Stimulated activated naive B cell treated with anti-CD40 and anti-IgM and Interleukin-4, amounts not matched to agents 10 μg/mL and 1 μg/mL and 100 μg/mL, for 72 hours (primary cell): ENCODE data around the gene ATP1B1.

Experiments
- ATAC-seq, 2 donors: fragments of 150-1000 bp; cut with Tn5 transposase; replicated peaks; 2 replicates each; pipeline ENCODE4 v1.10.0; 2021; ENCODE audit warnings: moderate library complexity in 1 of 2
- DNase-seq: peaks from one replicate; pipeline ENCODE4 v3.0.0; 2021
- H3K27ac Mint-ChIP-seq: one replicate; pipeline ENCODE4 v1.8.0; 2022; ENCODE audit warnings: mild to moderate bottlenecking, mixed read lengths
- H3K27me3 Mint-ChIP-seq, 2 donors: one replicate each; pipeline ENCODE4 v1.8.0; 2022; ENCODE audit warnings: mixed read lengths in 2 of 2
- H3K36me3 Mint-ChIP-seq, 2 donors: one replicate each; pipeline ENCODE4 v1.8.0; 2022; ENCODE audit warnings: mixed read lengths in 2 of 2, mild to moderate bottlenecking in 1 of 2
- H3K4me1 Mint-ChIP-seq, 2 donors: one replicate each; pipeline ENCODE4 v1.8.0; 2022; ENCODE audit warnings: mixed read lengths in 2 of 2, mild to moderate bottlenecking in 1 of 2
- H3K4me3 Mint-ChIP-seq, 2 donors: one replicate each; pipeline ENCODE4 v1.8.0; 2022; ENCODE audit warnings: mild to moderate bottlenecking in 2 of 2, mixed read lengths in 2 of 2, moderate library complexity in 1 of 2
- H3K9me3 Mint-ChIP-seq, 2 donors: one replicate each; pipeline ENCODE4 v1.8.0; 2022; ENCODE audit warnings: mixed read lengths in 2 of 2, mild to moderate bottlenecking in 1 of 2

ATP1B1 gene

DNA sequence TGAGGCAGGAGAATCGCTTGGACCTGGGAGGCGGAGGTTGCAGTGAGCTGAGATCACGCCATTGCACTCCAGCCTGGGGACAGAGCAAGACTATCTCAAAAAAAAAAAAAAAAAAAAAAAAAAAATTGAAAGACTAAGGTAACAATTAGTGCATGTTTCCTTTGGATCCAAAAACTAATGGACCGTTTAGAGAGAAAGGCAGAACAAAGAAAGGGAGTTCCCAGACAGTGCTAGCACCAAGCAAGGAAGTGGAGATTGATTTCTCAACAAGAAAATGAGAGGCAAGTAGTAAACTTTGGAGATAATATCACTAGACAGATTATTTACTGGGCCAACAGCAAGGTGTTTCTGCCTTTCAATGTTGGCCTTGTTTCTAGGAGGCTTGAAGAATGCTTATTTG, 24.2 kb downstream of the ATP1B1 start:
- H3K4me3 Mint-ChIP-seq: no peak overlapping the region
- H3K27ac Mint-ChIP-seq: no peak overlapping the region
- peaks cover 0 to 8% of the 10 kb centered on the region in 2 donors for H3K4me1 Mint-ChIP-seq
- no peak for ATAC-seq
- H3K36me3 Mint-ChIP-seq: peaks cover 1 to 4% of the 10 kb centered on the region in 2 donors
- no peaks in the 10 kb centered on the region for H3K9me3 Mint-ChIP-seq
- DNase-seq: no peak
- no peaks in the 10 kb centered on the region for H3K27me3 Mint-ChIP-seq

DNA sequence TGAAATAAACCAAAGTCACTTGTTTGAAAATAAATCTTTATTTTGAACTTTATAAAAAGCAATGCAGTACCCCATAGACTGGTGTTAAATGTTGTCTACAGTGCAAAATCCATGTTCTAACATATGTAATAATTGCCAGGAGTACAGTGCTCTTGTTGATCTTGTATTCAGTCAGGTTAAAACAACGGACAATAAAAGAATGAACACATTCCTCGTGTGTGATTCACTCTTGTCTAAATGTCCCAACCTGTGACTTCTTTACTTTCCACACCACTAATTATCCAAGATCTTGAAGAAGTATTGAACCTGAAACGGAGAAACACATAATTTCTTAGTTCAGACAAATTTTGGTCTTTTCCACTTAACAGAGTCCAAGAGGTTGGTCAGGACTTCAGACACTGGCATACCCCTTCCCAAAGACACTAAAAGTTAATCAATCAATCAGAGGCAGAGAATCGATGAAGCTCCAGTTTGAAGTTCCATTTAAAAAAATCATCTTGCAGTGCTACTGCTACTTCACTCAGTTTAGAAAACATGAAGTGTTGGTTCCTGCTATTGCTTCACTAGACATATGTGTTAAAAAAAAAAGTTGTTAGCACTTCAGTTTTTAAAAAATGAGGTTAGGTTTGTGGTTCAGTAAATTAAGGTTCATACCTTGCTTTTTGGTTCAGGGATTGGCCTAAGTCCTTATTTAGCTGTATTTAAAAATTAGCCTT, 26.2 kb downstream of the ATP1B1 start:
- no peak overlapping the region for H3K27ac Mint-ChIP-seq
- DNase-seq (no peak), ATAC-seq (no peak)
- peaks cover 1 to 8% of the 10 kb centered on the region in 2 donors for H3K36me3 Mint-ChIP-seq
- H3K9me3 Mint-ChIP-seq: no peaks in the 10 kb centered on the region
- no peaks in the 10 kb centered on the region for H3K27me3 Mint-ChIP-seq
- H3K4me3 Mint-ChIP-seq: no peak overlapping the region
- H3K4me1 Mint-ChIP-seq: peaks cover 0 to 8% of the 10 kb centered on the region in 2 donors

DNA sequence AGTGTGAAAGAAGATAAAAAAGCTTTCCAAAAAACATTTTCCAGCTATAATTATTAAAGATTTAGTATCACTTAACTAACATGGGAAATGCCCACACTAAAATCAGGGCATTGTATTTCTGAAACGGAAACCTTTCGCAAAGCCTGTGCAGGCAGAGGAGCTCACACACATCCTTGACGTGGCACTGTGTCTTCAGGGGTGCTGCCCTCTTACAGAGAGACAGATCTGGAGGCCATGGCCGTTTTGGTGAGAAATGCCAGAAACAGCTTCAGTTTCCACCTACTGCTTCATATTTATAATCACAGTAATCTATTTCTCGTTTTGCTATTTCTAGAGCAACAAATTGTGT, 26.7 kb downstream of the ATP1B1 start:
- ATAC-seq (no peak), DNase-seq (no peak)
- no peaks in the 10 kb centered on the region for H3K27me3 Mint-ChIP-seq
- peaks cover 0 to 8% of the 10 kb centered on the region in 2 donors for H3K4me1 Mint-ChIP-seq
- H3K9me3 Mint-ChIP-seq: no peaks in the 10 kb centered on the region
- H3K27ac Mint-ChIP-seq: no peak overlapping the region
- H3K4me3 Mint-ChIP-seq: no peak overlapping the region
- peaks cover 1 to 8% of the 10 kb centered on the region in 2 donors for H3K36me3 Mint-ChIP-seq

DNA sequence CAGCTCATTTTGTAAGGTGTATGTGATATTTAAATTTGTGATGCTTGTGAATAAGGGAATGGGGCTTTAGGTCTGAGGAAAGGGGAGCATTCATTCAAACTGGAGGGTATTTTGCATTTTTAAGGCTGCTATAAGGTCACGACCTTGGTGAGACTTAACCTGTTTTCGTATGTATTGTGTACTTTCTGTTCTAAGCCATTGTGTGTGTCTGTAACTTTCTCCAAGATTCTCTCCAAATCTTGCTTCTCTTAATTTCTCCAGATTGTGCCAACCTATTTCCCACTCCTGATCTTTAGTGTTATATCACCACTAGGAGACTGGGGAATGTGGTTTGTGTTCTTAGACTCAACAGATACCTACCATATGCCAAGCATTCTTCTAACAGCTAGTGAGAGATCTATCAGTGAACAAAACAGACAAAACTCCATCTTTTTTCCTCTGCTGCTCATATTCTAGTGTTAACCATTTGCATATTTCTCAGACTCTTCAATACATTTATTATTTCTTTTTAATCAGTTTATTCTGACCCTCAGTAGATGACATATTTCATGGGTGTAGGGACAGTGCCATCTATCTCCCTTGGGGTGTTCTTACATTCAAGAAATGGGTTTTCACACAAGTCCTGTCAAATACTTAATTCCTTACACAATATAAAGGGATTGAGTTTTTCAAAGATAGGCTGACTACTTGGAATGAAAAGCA, 27.5 kb downstream of the ATP1B1 start:
- ATAC-seq (no peak), DNase-seq (no peak)
- no peak overlapping the region for H3K27ac Mint-ChIP-seq
- peaks cover 2 to 12% of the 10 kb centered on the region in 2 donors for H3K4me1 Mint-ChIP-seq
- H3K4me3 Mint-ChIP-seq: no peak overlapping the region
- peaks cover 1 to 8% of the 10 kb centered on the region in 2 donors for H3K36me3 Mint-ChIP-seq
- H3K27me3 Mint-ChIP-seq: no peaks in the 10 kb centered on the region
- H3K9me3 Mint-ChIP-seq: no peaks in the 10 kb centered on the region

DNA sequence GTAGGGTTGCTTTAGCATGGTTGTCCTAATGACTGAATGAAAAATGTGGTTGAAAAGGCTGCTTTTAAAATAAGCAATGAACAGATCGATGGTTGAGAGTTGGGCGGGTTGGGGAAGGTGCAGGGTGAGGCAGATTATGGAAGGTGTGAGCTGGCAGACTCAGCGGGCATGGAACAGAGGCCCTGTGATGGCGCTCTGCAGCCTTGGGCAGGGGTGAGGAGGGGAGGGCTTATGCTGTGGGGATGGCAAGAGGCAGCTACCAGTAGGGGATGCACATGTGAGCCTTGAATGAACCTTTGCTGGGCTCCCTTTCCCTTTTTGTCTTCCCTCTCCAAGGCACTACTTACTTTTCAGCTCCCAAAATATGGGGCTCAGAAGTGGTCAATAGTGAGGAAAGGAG, 30.9 kb downstream of the ATP1B1 start:
- no peaks in the 10 kb centered on the region for H3K9me3 Mint-ChIP-seq
- no peak for ATAC-seq
- no peaks in the 10 kb centered on the region for H3K27me3 Mint-ChIP-seq
- H3K27ac Mint-ChIP-seq: no peak overlapping the region
- peaks cover 0 to 4% of the 10 kb centered on the region in 2 donors for H3K36me3 Mint-ChIP-seq
- no peak overlapping the region for H3K4me3 Mint-ChIP-seq
- no peak for DNase-seq
- H3K4me1 Mint-ChIP-seq: peaks cover 5 to 6% of the 10 kb centered on the region in 2 donors

DNA sequence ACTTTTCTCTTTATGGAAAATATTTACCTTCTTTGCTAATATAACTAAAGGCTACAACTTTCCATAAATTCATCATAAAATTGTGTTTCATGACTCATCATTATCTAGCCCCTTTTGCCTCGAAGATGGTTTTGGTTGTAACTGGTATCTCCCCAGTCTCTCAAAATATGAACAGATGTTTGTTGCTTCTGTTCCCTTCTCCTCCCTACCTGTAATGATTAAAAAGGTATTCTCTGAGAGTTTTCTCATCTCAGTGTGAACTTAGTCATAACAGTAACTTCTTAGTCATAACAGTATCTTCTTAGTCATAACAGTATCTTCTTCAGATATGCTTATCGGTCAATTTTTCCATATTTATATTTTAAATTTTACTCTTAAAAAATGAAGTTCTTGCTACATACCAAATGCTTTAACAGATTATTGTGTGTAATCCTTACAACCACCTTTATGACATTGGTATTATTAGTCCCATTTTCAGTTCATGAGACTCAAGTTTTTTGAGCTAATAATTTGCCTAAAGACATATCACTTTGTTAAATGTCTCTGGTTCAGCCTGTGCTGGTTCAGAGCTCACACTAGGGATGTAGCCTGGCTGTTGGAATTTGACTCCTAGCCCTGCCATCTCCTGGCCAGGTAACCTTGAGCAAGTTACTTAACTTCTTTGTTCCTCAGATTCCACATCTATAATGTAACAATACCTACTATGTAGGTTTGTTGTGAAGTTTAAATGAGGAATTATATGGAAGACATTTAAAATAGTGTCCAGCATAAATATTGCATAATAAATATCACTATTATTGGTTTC, 32.6 kb downstream of the ATP1B1 start:
- no peak for DNase-seq
- Mint-ChIP-seq H3K4me1 (peaks cover 5 to 6% of the 10 kb centered on the region in 2 donors), H3K4me3 (peak overlapping the region; percentile 11 to 20), H3K27me3 (no peaks in the 10 kb centered on the region), H3K36me3 (peaks cover 0 to 4% of the 10 kb centered on the region in 2 donors), H3K27ac (peak overlapping the region; percentile 66), H3K9me3 (no peaks in the 10 kb centered on the region)
- peak; percentile 95 to 98 for ATAC-seq

DNA sequence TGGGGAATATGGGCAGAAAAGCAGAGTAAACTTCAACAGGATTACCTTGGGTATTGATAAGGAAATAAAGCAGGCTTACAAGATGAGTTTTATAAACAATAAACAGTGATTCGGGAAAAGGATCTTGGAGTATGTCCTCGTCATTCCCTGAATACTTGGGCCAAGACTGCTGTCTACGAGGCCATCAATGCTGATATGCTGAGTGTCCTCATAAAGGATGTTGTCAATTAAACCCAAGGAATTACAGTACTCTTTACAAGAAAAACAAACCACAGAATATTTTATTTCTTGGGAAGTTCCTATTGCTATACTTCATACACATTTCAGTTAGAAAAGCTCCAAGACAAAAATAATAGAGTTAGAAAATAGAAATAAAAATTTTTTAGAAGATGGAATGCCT, 34.9 kb downstream of the ATP1B1 start:
- Mint-ChIP-seq H3K4me1 (peaks cover 5 to 6% of the 10 kb centered on the region in 2 donors), H3K9me3 (no peaks in the 10 kb centered on the region), H3K27ac (no peak overlapping the region), H3K36me3 (peaks cover 0 to 4% of the 10 kb centered on the region in 2 donors), H3K27me3 (no peaks in the 10 kb centered on the region), H3K4me3 (no peak overlapping the region)
- ATAC-seq (no peak), DNase-seq (no peak)

DNA sequence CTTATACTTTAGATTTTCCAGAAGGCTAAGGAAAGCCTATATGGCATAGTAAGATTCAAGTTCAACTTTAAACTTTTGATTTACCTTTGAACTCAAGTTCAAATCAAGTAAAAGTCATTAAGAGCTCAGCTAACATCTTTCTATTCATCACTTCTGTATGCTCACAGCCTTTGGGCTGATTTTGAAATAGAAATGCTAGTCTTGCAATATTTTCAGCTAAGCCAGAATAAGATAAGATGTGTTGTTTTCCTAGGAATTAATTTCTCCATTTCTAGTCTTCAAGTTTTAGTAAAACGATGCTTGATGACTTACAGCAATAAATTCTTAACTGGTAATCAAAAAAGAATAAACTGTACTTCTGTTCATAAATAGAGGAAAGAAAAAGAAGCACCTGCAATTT, 35.6 kb downstream of the ATP1B1 start:
- ATAC-seq (no peak), DNase-seq (no peak)
- Mint-ChIP-seq H3K4me3 (no peak overlapping the region), H3K27ac (no peak overlapping the region), H3K4me1 (peaks cover 5 to 6% of the 10 kb centered on the region in 2 donors), H3K27me3 (no peaks in the 10 kb centered on the region), H3K36me3 (peaks cover 0 to 3% of the 10 kb centered on the region in 2 donors), H3K9me3 (no peaks in the 10 kb centered on the region)

DNA sequence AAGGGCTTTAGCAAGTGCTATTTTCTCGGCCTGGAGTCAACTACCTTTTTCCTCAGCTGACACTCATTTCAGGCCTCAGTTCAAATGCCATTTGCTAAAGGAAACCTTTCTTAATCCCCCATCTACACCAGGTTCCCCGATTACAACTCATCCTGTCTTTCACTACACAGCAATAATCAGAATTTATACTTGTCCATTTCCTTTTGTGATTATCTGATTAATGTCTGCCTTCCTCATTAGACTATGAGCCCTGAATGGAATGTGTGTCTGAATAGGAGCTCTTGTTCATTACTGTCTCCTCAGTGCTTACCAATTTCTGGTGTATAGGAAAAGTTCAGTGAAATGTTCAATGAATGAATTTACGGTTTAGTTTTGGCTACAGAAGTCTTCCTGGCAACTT, 36.9 kb downstream of the ATP1B1 start:
- Mint-ChIP-seq H3K36me3 (no peaks in the 10 kb centered on the region), H3K9me3 (no peaks in the 10 kb centered on the region), H3K4me3 (no peak overlapping the region), H3K27me3 (no peaks in the 10 kb centered on the region), H3K27ac (no peak overlapping the region), H3K4me1 (peaks cover 5 to 6% of the 10 kb centered on the region in 2 donors)
- DNase-seq: no peak
- no peak for ATAC-seq

DNA sequence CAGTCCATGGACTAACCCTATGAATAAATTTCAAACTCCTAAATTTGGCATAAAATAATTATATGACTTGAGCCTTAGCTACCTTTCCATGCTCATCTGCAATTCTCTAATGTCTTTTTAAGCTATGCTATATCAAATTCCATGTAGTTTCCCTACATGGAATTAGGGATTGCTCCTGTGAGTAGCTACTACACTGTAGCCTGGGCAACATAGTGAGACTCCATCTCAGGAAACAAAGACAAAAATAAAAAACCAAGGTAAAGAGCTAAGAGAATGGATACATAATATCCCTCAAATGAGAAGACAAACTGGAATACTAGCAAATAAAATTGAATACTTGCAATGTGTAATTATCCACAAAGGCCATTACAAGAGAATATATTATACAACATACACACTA, 37.5 kb downstream of the ATP1B1 start:
- H3K4me1 Mint-ChIP-seq: peaks cover 1 to 4% of the 10 kb centered on the region in 2 donors
- no peak overlapping the region for H3K27ac Mint-ChIP-seq
- no peak for ATAC-seq
- no peaks in the 10 kb centered on the region for H3K27me3 Mint-ChIP-seq
- DNase-seq: no peak
- H3K9me3 Mint-ChIP-seq: no peaks in the 10 kb centered on the region
- no peak overlapping the region for H3K4me3 Mint-ChIP-seq
- no peaks in the 10 kb centered on the region for H3K36me3 Mint-ChIP-seq

DNA sequence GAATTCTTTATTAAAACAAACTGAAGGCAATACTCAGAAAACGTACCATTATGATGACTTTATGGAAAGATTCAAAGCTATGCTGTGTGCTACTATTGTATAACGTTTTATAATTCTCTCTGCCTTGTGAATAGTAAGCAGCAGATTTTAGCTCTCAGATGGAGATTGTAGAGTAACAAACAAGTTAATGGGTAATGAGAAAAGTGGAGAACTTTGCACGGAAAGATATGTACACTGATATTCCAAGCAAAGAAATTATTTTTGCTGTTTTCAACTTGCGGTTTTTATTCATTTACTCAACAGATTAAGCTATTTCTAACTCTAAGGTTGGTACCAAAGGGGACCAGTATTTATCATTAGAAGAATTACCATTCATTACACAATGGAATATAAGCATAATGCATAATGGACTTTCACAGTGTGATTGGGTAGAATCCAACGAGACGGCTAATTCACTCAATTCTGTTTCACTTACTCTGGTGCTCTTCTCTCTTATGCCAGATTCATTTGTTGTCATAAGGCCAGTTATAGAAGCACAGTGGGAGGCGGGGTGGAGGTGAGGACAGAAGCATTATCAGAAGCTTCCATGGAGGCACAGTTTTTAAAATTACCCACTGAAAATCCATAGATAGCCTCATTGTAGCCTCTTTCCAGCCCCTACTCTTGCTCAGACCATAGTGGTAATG, 38.6 kb downstream of the ATP1B1 start:
- Mint-ChIP-seq H3K4me3 (no peak overlapping the region), H3K4me1 (no peaks in the 10 kb centered on the region), H3K27me3 (no peaks in the 10 kb centered on the region), H3K36me3 (no peaks in the 10 kb centered on the region), H3K9me3 (no peaks in the 10 kb centered on the region), H3K27ac (no peak overlapping the region)
- ATAC-seq (no peak), DNase-seq (no peak)

DNA sequence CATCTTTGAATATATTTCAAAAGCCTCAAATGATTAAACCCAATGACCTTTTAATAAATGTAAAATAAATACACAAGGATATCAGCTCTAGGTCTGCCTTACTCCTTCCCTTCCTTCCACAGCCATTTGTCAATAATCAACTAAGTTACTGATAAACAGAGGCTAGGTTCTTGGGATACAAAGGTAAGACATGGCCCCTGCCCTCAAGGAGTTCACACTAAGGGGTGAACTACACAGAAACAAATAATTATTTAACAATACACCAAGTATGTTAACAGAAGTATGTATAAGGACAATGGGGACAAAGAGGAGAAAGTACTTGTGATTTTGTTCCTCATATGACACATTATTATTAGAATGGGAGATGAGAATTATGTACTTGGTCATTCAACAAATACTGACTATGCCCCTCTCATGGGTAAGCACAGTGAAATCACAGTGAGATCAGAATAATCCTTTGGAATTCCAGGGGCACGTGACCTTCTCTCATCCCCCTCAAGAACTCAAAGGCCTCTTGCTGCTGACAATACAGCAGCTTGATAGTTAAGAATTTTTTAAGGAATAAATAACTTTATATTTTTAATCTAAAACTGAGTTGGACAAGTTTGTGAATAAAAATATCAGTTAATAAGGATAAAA, 40.2 kb downstream of the ATP1B1 start:
- ATAC-seq: no peak
- no peak overlapping the region for H3K4me3 Mint-ChIP-seq

DNA sequence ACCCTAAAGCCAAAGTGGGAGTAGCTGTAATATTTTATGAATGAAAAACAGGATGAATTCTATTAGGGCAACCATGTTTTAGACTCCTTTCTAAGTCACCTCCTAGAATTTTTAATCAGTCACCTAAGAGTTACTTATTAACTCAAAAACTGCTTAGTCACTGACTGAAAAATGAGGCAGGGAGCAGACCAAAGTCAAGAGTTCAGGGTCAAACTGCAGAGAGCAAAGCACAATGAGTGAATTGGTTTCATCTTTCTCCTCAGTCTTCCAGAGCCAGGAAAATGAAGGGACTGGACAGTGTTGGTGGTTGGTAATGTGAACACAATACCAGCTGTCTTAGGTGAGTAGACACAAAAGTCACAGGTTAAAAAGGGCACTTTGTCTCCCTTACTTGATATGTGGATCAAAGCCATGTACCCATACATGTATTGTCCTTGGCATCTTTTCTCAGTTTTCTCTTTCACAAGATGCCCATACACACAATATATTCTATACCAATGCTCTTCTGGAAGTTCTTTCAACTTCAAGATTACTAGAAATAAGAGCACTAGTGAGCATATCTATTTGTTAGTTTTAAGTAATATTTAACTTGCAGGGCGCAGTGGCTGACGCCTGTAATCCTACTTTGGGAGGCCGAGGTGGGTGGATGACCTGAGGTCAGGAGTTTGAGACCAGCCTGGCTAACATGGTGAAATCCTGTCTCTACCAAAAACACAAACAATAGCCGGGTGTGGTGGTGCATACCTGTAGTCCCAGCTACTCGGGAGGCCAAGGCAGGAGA, 42.2 kb downstream of the ATP1B1 start:
- ATAC-seq (no peak), DNase-seq (no peak)
- Mint-ChIP-seq H3K36me3 (peaks cover 0 to 4% of the 10 kb centered on the region in 2 donors), H3K4me1 (no peaks in the 10 kb centered on the region), H3K27ac (no peak overlapping the region), H3K27me3 (no peaks in the 10 kb centered on the region), H3K9me3 (no peaks in the 10 kb centered on the region), H3K4me3 (no peak overlapping the region)

More for the DNA sequence above, 40.2 kb downstream of the ATP1B1 start:
- Mint-ChIP-seq H3K9me3 (no peaks in the 10 kb centered on the region), H3K27me3 (no peaks in the 10 kb centered on the region), H3K4me1 (no peaks in the 10 kb centered on the region), H3K36me3 (peaks cover 0 to 4% of the 10 kb centered on the region in 2 donors), H3K27ac (no peak overlapping the region)
- DNase-seq: no peak
